Psoas muscle (tissue), 8 donors: ENCODE results near the gene JAML. TPM values are rescaled to one million over a fixed set of nuclear protein-coding genes. Genes with fewer than 3 reads are reported as not detected.

Experiments
- ATAC-seq, 4 donors: fragments of 200-7000 bp; cut with Tn5 transposase; one replicate each; pipeline ENCODE4 v1.9.1; 2020; ENCODE audit warnings: moderate library complexity in 3 of 4, mild to moderate bottlenecking in 2 of 4
- DNase-seq, 2 donors: peaks; one replicate each; pipeline ENCODE4 v3.0.0-alpha.2; 2020
- H3K27ac ChIP-seq: fragments of 200-600 bp; one replicate; pipeline ENCODE4 v1.8.0; 2022
- H3K27me3 ChIP-seq, 3 donors: fragments of 200-600 bp in 1 of 3; one replicate each; pipeline versions ENCODE4 v1.6.1 to v1.8.0; 2013 to 2022; ENCODE audit warnings: low read length in 2 of 3, mild to moderate bottlenecking in 2 of 3, moderate library complexity in 1 of 3; ENCODE audit not compliant: insufficient read depth in 3 of 3
- H3K36me3 ChIP-seq, 2 donors: fragments of 200-600 bp in 1 of 2; one replicate each; pipeline versions ENCODE4 v1.6.1 to v1.8.0; 2013 to 2022; ENCODE audit warnings: low read depth in 1 of 2, mild to moderate bottlenecking in 1 of 2, moderate library complexity in 1 of 2; ENCODE audit not compliant: insufficient read depth in 1 of 2
- H3K4me1 ChIP-seq: fragments of 200-600 bp; one replicate; pipeline ENCODE4 v1.8.0; 2022
- H3K4me3 ChIP-seq: fragments of 200-600 bp; one replicate; pipeline ENCODE4 v1.8.0; 2022; ENCODE audit warnings: mild to moderate bottlenecking
- H3K9me3 ChIP-seq: fragments of 200-600 bp; one replicate; pipeline ENCODE4 v1.8.0; 2022
- CTCF ChIP-seq: fragments of 200-600 bp; IDR thresholded peaks from one replicate; pipeline ENCODE4 v1.8.0; 2022; ENCODE audit warnings: antibody characterized with exemption
- WGBS, 3 donors: extraction: QIAGEN DNeasy Blood & Tissue Kit; methylation state at CpG; one replicate each; pipeline versions ENCODE4 v1.1.6 to v1.1.7; 2013; 5-methylcytosine and 5-hydroxymethylcytosine counted together
- intact Hi-C, 2 donors: fragments of 100-400 bp; cut with DNase I; formaldehyde crosslinking; loops; one replicate each; pipeline versions ENCODE4 v1.11.0 to v1.14.2; 2022
- polyA plus RNA-seq, 3 donors: library from polyadenylated mRNA; stranded (reverse); fragments of 200-250 nt; gene quantifications; one replicate each; pipeline ENCODE4 v1.2.3, GENCODE V29; 2013
- total RNA-seq, 4 donors: library from RNA; stranded (reverse); fragmentation: NEBNext Ultra II Directional in 2 of 4; extraction: Animal tissue kit (Norgen Biotek cat#: 25700) in 2 of 4; gene quantifications; one replicate each; pipeline versions ENCODE4 v1.2.1 to v1.2.4, GENCODE V29; 2021 to 2023
- donor health status: healthy with polysubstance abuse.
- donor health status: DM: no; HTN: no; CAD: no; lungs with moderate emphysema.
- donor health status: Bipolar disorder and iron deficiency.
- donor health status: healthy.
- donor health status: DM: yes; HTN: yes; CAD: no.
- donor health status: DM: no; HTN: no; CAD: no.
- donor health status: DM: no; HTN: no; CAD: no.
- donor health status: DM: yes; HTN: yes; CAD: no.

Gene JAML
- total and polyA plus RNA-seq, 7 donors, result 0.21 to 1.8 (median 0.48) TPM

GRCh38 chr11:118233377-118233776, 8.6 kb upstream of the JAML start:
- H3K9me3 ChIP-seq, result no peaks in the 10 kb centered on the region
- no peaks in the 10 kb centered on the region for H3K4me1 ChIP-seq
- no peak for ATAC-seq
- DNase-seq, result no peak
- no peak for TF ChIP-seq CTCF
- no peak overlapping the region for H3K27ac ChIP-seq
- intact Hi-C loops, result no loop called here
- 89 to 94% (median 92%) methylated on average over 5 of the region's 5 CpGs for WGBS, 3 donors
- H3K36me3 ChIP-seq, result no peaks in the 10 kb centered on the region
- no peak overlapping the region for H3K4me3 ChIP-seq
- H3K27me3 ChIP-seq, result peaks cover 0 to 5% (median 2%) of the 10 kb centered on the region in 3 donors

- H3K27me3 ChIP-seq, result peaks cover 0 to 5% (median 2%) of the 10 kb centered on the region in 3 donors
- H3K27ac ChIP-seq, result no peak overlapping the region
- no peaks in the 10 kb centered on the region for H3K9me3 ChIP-seq
- intact Hi-C loops, result no loop called here
- H3K4me1 ChIP-seq, result no peaks in the 10 kb centered on the region
- 70 to 81% (median 75%) methylated on average over 1 of the region's 1 CpG for WGBS, 3 donors
- H3K36me3 ChIP-seq, result no peaks in the 10 kb centered on the region
- no peak overlapping the region for H3K4me3 ChIP-seq
- no peak for ATAC-seq
- no peak for TF ChIP-seq CTCF
- DNase-seq, result no peak
Observed at GRCh38 chr11:118232659-118233058, 7.8 kb upstream of the JAML start.

- Histone ChIP-seq H3K36me3 (no peaks in the 10 kb centered on the region), H3K4me1 (no peaks in the 10 kb centered on the region), H3K27ac (no peak overlapping the region), H3K9me3 (no peaks in the 10 kb centered on the region), H3K27me3 (peaks cover 0 to 5% (median 4%) of the 10 kb centered on the region in 3 donors), H3K4me3 (no peak overlapping the region)
- intact Hi-C loops, result no loop called here
- DNase-seq (no peak), ATAC-seq (no peak)
- no peak for TF ChIP-seq CTCF
Observed at GRCh38 chr11:118231461-118231860, 6.7 kb upstream of the JAML start.

GRCh38 chr11:118230088-118230487, 5.3 kb upstream of the JAML start:
- Histone ChIP-seq H3K27me3 (peaks cover 0 to 5% (median 4%) of the 10 kb centered on the region in 3 donors), H3K36me3 (no peaks in the 10 kb centered on the region), H3K27ac (no peak overlapping the region), H3K4me3 (no peak overlapping the region), H3K9me3 (no peaks in the 10 kb centered on the region), H3K4me1 (no peaks in the 10 kb centered on the region)
- intact Hi-C loops, result no loop called here
- WGBS, 3 donors, result 93 to 97% (median 93%) methylated on average over 3 of the region's 3 CpGs
- DNase-seq, result no peak
- TF ChIP-seq CTCF, result no peak
- no peak for ATAC-seq

- no peak for TF ChIP-seq CTCF
- no peak overlapping the region for H3K4me3 ChIP-seq
- H3K9me3 ChIP-seq, result no peaks in the 10 kb centered on the region
- no peak overlapping the region for H3K27ac ChIP-seq
- peaks cover 0 to 5% (median 4%) of the 10 kb centered on the region in 3 donors for H3K27me3 ChIP-seq
- ATAC-seq (no peak), DNase-seq (no peak)
- WGBS, 3 donors, result 70 to 76% (median 71%) methylated on average over 5 of the region's 5 CpGs
- no peaks in the 10 kb centered on the region for H3K36me3 ChIP-seq
- intact Hi-C loops, result no loop called here
- no peaks in the 10 kb centered on the region for H3K4me1 ChIP-seq
Observed at GRCh38 chr11:118229274-118229847, 4.5 kb upstream of the JAML start.
